NCI-H2081 (cell line): ENCODE data around the gene GRIK4.
"Not testable (repeated sequence)": the region's sequence is repeated elsewhere in the genome, so short reads cannot be mapped to it uniquely, and the experiment has no call there.

ENCODE experiments used
- DNase-seq, 2 experiments: peaks; one replicate each; lab custom pipeline; 2025; lab: John Stamatoyannopoulos, UW

The GRIK4 gene

DNA sequence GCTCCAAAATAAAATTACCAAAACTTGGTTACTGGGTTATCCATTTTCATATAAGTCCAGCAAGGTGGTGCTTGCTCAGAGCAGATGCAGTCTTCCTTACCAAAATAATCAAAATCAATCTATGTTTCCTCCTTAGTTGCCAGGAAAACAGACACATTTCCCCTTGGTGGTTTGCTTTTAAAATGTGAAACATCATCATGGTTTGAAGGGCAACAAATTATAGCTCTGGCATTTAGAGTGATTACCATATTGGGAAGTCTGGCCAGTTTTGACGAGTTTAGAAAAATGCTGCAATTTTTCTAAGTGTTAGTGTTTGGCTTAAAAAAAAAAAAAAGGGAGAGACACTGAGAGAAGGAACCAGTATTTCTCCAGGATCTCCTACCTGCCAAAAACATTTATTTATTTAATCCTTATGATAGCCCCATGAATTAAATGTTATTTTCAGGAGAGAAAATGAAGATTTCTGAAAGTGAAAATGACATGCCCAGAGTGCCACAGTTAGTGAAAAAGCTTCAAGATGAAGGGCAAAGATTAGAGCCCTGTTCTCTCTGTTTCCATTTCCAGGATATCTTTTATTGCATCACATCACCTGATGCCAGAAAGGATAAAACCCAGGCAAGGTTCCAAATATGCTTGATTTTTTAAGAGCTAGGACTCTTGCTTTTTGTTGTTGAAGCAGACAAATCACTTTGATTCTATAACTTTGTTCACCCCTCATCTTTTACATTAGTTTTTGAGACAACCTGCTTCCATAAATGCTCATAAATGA lies 482.7 kb downstream of the GRIK4 start:
- DNase-seq, result no peak

- no peak for DNase-seq
Measured at GRCh38 chr11:120995184-120995583, 483.6 kb downstream of the GRIK4 start.

GRCh38 chr11:120996973-120997372 lies 485.4 kb downstream of the GRIK4 start:
- DNase-seq, result no peak

GRCh38 chr11:120998581-120998980 lies 487.0 kb downstream of the GRIK4 start:
- no peak for DNase-seq

GRCh38 chr11:121004206-121004840 lies 492.8 kb downstream of the GRIK4 start:
- no peak for DNase-seq

- DNase-seq, result no peak
Measured at GRCh38 chr11:121006922-121007321, 495.4 kb downstream of the GRIK4 start.

DNA sequence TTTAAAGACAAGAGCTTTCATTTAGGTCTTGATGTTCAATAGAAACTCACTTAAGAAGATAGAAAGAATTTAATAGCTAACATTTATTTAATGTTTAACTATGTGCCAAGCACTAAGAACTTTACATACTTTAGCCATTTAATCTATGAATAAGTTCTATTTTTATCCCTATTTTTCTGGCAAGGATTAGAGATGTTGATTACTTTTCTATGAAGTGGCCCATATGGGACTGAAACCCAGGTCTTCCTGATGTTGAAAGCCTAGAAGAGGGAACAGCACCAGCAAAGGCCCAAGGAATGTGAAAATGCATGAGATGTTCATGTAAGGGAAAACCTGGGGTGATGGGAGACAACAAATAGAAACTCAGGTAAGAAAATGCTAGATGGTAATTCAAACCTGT lies 497.0 kb downstream of the GRIK4 start:
- no peak for DNase-seq

- no peak for DNase-seq
Measured at GRCh38 chr11:121012091-121012490, 500.5 kb downstream of the GRIK4 start.

DNA sequence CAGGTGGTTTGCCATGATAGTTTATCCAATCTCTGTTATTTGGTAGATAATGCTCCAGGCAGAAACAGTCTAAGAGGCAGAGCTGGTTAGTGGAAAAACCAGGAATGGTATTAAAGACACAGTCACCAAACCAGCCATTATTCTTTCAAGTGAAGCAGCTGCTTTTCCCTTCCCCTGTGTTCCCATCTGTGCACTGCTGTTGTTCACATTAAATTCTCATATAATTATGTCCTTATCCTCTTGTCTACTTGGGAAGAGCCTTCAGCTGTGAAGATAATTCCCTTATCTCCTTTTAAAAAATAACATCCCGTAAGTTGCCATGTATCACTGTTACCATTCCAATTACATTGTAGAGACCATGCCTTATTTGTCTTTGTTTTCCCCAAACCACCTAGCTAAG lies 507.2 kb downstream of the GRIK4 start:
- no peak for DNase-seq

GRCh38 chr11:121021718-121022117 lies 510.2 kb downstream of the GRIK4 start:
- not testable (repeated sequence) for DNase-seq

DNA sequence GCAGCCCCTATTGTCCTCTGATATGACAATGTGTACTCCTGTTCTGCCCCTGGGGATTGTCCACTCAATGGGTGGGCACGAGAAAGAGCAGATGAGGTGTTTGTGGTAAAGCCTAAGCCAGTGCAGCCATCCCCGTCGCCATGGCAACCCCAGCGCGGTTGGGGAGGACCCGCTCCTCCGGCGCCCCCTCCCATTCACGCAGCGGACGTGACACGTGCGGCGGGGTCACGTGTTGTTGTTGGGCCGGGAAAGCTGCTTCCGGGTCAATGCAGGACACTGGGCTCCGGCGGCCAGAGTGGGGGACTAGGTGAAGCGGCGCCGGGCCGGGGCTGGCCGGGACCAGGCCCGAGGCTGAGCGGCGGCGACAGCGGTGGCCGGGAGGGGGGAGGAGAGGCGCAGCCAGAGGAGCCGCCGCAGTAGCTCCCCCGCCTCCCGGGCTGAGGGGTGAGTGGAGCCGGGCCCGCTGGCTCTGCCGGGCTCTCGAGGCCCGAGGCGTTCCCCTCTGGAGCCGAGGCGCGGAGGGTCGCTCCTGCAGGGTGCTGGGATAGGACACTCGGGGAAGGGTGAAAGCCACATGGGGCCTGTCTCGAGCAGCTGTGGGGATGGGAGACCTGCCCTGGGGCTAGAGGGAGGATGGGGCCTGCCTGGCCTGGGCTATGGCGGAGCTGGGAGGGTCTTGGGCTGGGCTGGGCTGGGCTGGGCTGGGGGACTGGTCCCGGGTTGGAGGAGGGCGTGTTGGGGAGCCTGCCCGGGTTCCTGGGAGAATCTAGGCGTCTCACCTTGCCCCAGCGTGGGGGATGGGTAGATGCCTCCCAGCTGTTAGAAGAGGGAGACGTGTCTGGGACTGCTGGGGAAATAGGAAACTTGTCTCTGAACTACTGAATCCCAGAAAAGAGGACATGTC lies 512.6 kb downstream of the GRIK4 start, which contains the start of gene TBCEL:
Gene TBCEL (plus strand): TSS at position 255 of the 904 bp plus-strand sequence. CDS start 21,589 bp downstream, outside the sequence.
- peak; percentile 88 to 94 for DNase-seq

DNA sequence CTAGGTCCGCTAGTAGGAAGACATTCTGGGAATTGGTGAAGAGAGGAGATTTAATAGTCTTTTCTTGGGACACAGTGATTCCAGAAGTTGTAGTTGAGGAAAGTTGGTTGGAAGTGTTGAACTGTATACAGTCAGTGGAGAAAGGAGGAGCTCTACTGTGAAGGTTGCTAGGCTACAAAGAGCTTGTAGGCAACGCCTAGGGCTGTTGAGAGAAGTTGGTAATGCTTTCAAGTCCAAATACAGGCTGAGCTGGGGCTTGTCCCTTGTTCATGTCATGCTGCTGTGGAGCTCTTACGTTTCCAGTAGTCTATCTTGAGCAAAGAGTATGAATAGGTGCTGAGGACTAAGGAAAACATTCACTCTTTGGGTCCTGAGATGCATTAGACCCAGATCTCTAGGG lies 513.4 kb downstream of the GRIK4 start:
- DNase-seq, result no peak

GRCh38 chr11:121029153-121029552 lies 517.6 kb downstream of the GRIK4 start:
- peak in 1 of 2 experiments; percentile 14 for DNase-seq

GRCh38 chr11:121029813-121030445 lies 518.4 kb downstream of the GRIK4 start:
- no peak for DNase-seq

- DNase-seq, result no peak
Measured at GRCh38 chr11:121031167-121031566, 519.6 kb downstream of the GRIK4 start.

- DNase-seq, result not testable (repeated sequence)
Measured at GRCh38 chr11:121031648-121032047, 520.1 kb downstream of the GRIK4 start.

DNA sequence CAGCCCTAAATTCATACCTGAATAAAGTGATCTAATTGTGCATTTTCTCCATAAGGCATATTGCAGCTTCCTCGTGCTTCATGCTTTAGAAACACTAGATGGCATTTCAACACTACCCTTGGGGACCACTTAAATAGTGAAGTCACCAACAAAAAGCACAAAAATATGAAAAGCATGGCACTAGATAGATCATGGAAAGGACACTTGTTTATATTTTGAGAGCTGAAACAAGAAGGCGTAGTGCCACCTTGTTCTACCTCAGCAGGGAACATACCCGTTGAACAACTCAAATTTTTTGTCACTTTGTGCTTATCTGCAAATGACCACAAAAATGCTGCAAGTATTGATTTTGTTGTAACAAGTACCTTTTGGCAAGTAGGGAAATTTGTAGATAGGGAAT lies 521.0 kb downstream of the GRIK4 start:
- no peak for DNase-seq

DNA sequence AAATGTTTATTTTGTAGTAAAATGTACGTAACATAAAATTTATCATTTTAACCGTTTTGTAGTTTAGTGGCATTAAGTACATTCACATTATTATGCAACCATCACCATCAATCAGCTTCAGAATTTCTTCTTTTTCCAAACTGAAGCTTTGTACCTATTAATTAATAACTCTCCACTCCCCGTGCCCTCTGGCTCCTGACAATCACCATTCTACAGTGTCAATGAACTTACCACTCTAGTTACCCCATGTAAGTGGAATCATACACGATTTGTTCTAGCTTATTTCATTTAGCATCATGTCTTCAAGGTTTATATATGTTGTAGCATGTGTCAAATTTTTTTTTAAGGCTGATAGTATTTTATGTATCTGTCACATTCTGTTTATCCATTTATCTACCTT lies 522.1 kb downstream of the GRIK4 start:
- DNase-seq, result no peak

- peak in 1 of 2 experiments; percentile 19 for DNase-seq
Measured at GRCh38 chr11:121035169-121035755, 523.7 kb downstream of the GRIK4 start.

DNA sequence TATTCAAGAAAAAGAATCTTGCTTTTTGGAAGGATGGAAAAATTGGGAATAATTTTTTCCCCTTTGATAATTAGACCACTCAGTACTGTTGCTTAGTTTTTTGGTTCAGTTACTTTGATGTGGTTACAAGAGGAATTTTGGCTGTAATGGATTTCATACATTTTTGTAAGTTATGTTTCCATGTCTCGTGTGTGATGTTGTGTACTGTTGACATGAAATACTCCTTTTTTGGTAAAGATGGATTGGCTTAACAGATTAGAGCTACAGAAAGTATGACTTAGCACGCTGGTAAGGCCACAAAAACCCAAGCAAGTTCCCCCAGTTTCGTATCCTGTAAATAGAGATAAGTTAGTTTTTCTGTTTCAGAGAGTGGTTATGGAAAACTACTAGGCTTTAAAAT lies 524.2 kb downstream of the GRIK4 start:
- DNase-seq, result no peak

DNA sequence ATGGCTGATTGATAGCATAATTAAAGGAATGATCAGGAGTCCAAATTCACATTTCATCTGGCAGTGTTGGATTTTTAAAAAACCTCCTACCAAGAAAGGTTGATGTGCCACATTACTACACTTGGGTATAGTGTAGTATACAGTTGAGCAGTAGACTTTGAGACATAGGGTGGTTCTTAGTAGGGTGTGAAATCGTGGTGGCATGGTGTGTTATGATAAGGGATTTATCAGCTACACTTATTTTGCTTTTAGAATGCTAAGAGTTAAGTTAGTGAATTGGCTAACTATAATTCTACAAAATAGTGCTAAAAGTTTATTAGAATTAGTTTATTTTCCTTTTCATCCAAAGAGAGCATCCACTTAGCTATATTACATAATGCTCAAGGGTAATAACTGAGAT lies 525.5 kb downstream of the GRIK4 start:
- DNase-seq, result no peak
